ENCODE measurements around the gene CPXM2. TPM values are rescaled to one million over a fixed set of nuclear protein-coding genes. Genes with fewer than 3 reads are reported as not detected.

Gene CPXM2
- total RNA-seq, 1 donor from 2014 or later = not detected

GRCh38 chr10:123847686-123848432, 43.7 kb downstream of the CPXM2 start:
- DNase-seq (ENCODE audit: low spot score) = no peak
- Mint-ChIP-seq H3K4me1 (ENCODE audit: low read depth) (no peaks in the 10 kb centered on the region), H3K27me3 (ENCODE audit: insufficient read depth) (peaks cover 9% of the 10 kb centered on the region), H3K36me3 (ENCODE audit: low read depth) (no peaks in the 10 kb centered on the region), H3K4me3 (no peak overlapping the region), H3K9me3 (no peaks in the 10 kb centered on the region), H3K27ac (no peak overlapping the region)
- intact Hi-C loops (cut with micrococcal nuclease) = no loop called here

- H3K9me3 Mint-ChIP-seq = no peaks in the 10 kb centered on the region
- H3K27me3 Mint-ChIP-seq (ENCODE audit: insufficient read depth) = peaks cover 7% of the 10 kb centered on the region
- intact Hi-C loops (cut with micrococcal nuclease) = no loop called here
- no peaks in the 10 kb centered on the region for H3K36me3 Mint-ChIP-seq (ENCODE audit: low read depth)
- no peak for DNase-seq (ENCODE audit: low spot score)
- H3K4me3 Mint-ChIP-seq = no peak overlapping the region
- no peak overlapping the region for H3K27ac Mint-ChIP-seq
- H3K4me1 Mint-ChIP-seq (ENCODE audit: low read depth) = no peaks in the 10 kb centered on the region
Observed at GRCh38 chr10:123843835-123844234, 47.8 kb downstream of the CPXM2 start.

GRCh38 chr10:123842692-123843385, 48.8 kb downstream of the CPXM2 start:
- DNase-seq (ENCODE audit: low spot score) = no peak
- no peaks in the 10 kb centered on the region for H3K36me3 Mint-ChIP-seq (ENCODE audit: low read depth)
- intact Hi-C loops (cut with micrococcal nuclease) = no loop called here
- no peaks in the 10 kb centered on the region for H3K9me3 Mint-ChIP-seq
- H3K27me3 Mint-ChIP-seq (ENCODE audit: insufficient read depth) = peaks cover 7% of the 10 kb centered on the region
- no peaks in the 10 kb centered on the region for H3K4me1 Mint-ChIP-seq (ENCODE audit: low read depth)
- no peak overlapping the region for H3K27ac Mint-ChIP-seq
- H3K4me3 Mint-ChIP-seq = no peak overlapping the region

GRCh38 chr10:123841560-123841959, 50.0 kb downstream of the CPXM2 start:
- Mint-ChIP-seq H3K27me3 (ENCODE audit: insufficient read depth) (peaks cover 7% of the 10 kb centered on the region), H3K4me3 (no peak overlapping the region)
- DNase-seq (ENCODE audit: low spot score) = no peak

GRCh38 chr10:123841115-123841514, 50.5 kb downstream of the CPXM2 start:
- Mint-ChIP-seq H3K4me3 (no peak overlapping the region), H3K27me3 (ENCODE audit: insufficient read depth) (peaks cover 3% of the 10 kb centered on the region), H3K4me1 (ENCODE audit: low read depth) (no peaks in the 10 kb centered on the region), H3K36me3 (ENCODE audit: low read depth) (no peaks in the 10 kb centered on the region), H3K27ac (no peak overlapping the region), H3K9me3 (no peaks in the 10 kb centered on the region)
- intact Hi-C loops (cut with micrococcal nuclease) = no loop called here
- DNase-seq (ENCODE audit: low spot score) = no peak

More at GRCh38 chr10:123841560-123841959, 50.0 kb downstream of the CPXM2 start:
- Mint-ChIP-seq H3K9me3 (no peaks in the 10 kb centered on the region), H3K36me3 (ENCODE audit: low read depth) (no peaks in the 10 kb centered on the region), H3K27ac (no peak overlapping the region), H3K4me1 (ENCODE audit: low read depth) (no peaks in the 10 kb centered on the region)
- intact Hi-C loops (cut with micrococcal nuclease) = no loop called here

- Mint-ChIP-seq H3K4me3 (no peak overlapping the region), H3K36me3 (ENCODE audit: low read depth) (no peaks in the 10 kb centered on the region), H3K27ac (no peak overlapping the region), H3K4me1 (ENCODE audit: low read depth) (no peaks in the 10 kb centered on the region), H3K27me3 (ENCODE audit: insufficient read depth) (peaks cover 3% of the 10 kb centered on the region), H3K9me3 (no peaks in the 10 kb centered on the region)
- DNase-seq (ENCODE audit: low spot score) = no peak
- intact Hi-C loops (cut with micrococcal nuclease) = no loop called here
Observed at GRCh38 chr10:123840714-123841113, 50.9 kb downstream of the CPXM2 start.

- Mint-ChIP-seq H3K36me3 (ENCODE audit: low read depth) (no peaks in the 10 kb centered on the region), H3K9me3 (no peaks in the 10 kb centered on the region), H3K4me3 (no peak overlapping the region), H3K27me3 (ENCODE audit: insufficient read depth) (peaks cover 3% of the 10 kb centered on the region), H3K4me1 (ENCODE audit: low read depth) (no peaks in the 10 kb centered on the region), H3K27ac (no peak overlapping the region)
- intact Hi-C loops (cut with micrococcal nuclease) = no loop called here
- DNase-seq (ENCODE audit: low spot score) = no peak
Observed at GRCh38 chr10:123838596-123839310, 52.9 kb downstream of the CPXM2 start.

GRCh38 chr10:123837756-123838155, 53.9 kb downstream of the CPXM2 start:
- H3K4me1 Mint-ChIP-seq (ENCODE audit: low read depth) = no peaks in the 10 kb centered on the region
- H3K27ac Mint-ChIP-seq = no peak overlapping the region

GRCh38 chr10:123836418-123837145, 55.0 kb downstream of the CPXM2 start:
- DNase-seq (ENCODE audit: low spot score) = no peak
- Mint-ChIP-seq H3K4me1 (ENCODE audit: low read depth) (no peaks in the 10 kb centered on the region), H3K4me3 (no peak overlapping the region), H3K36me3 (ENCODE audit: low read depth) (no peaks in the 10 kb centered on the region), H3K9me3 (no peaks in the 10 kb centered on the region), H3K27ac (no peak overlapping the region), H3K27me3 (ENCODE audit: insufficient read depth) (no peaks in the 10 kb centered on the region)
- intact Hi-C loops (cut with micrococcal nuclease) = no loop called here

More at GRCh38 chr10:123837756-123838155, 53.9 kb downstream of the CPXM2 start:
- H3K36me3 Mint-ChIP-seq (ENCODE audit: low read depth) = no peaks in the 10 kb centered on the region
- H3K4me3 Mint-ChIP-seq = no peak overlapping the region
- peaks cover 3% of the 10 kb centered on the region for H3K27me3 Mint-ChIP-seq (ENCODE audit: insufficient read depth)
- H3K9me3 Mint-ChIP-seq = no peaks in the 10 kb centered on the region
- intact Hi-C loops (cut with micrococcal nuclease) = no loop called here
- no peak for DNase-seq (ENCODE audit: low spot score)

- Mint-ChIP-seq H3K4me3 (no peak overlapping the region), H3K36me3 (ENCODE audit: low read depth) (no peaks in the 10 kb centered on the region), H3K27me3 (ENCODE audit: insufficient read depth) (no peaks in the 10 kb centered on the region), H3K27ac (no peak overlapping the region), H3K4me1 (ENCODE audit: low read depth) (no peaks in the 10 kb centered on the region), H3K9me3 (no peaks in the 10 kb centered on the region)
- intact Hi-C loops (cut with micrococcal nuclease) = no loop called here
- DNase-seq (ENCODE audit: low spot score) = no peak
Observed at GRCh38 chr10:123835575-123835974, 56.0 kb downstream of the CPXM2 start.

- Mint-ChIP-seq H3K9me3 (no peaks in the 10 kb centered on the region), H3K4me3 (no peak overlapping the region), H3K36me3 (ENCODE audit: low read depth) (no peaks in the 10 kb centered on the region), H3K27me3 (ENCODE audit: insufficient read depth) (no peaks in the 10 kb centered on the region), H3K4me1 (ENCODE audit: low read depth) (no peaks in the 10 kb centered on the region), H3K27ac (no peak overlapping the region)
- intact Hi-C loops (cut with micrococcal nuclease) = no loop called here
- no peak for DNase-seq (ENCODE audit: low spot score)
Observed at GRCh38 chr10:123833170-123833850, 58.3 kb downstream of the CPXM2 start.

GRCh38 chr10:123831259-123831658, 60.3 kb downstream of the CPXM2 start:
- Mint-ChIP-seq H3K36me3 (ENCODE audit: low read depth) (no peaks in the 10 kb centered on the region), H3K4me3 (no peak overlapping the region), H3K27ac (no peak overlapping the region), H3K27me3 (ENCODE audit: insufficient read depth) (no peaks in the 10 kb centered on the region), H3K4me1 (ENCODE audit: low read depth) (no peaks in the 10 kb centered on the region), H3K9me3 (no peaks in the 10 kb centered on the region)
- DNase-seq (ENCODE audit: low spot score) = no peak
- intact Hi-C loops (cut with micrococcal nuclease) = no loop called here

Measured in activated T-helper 1 cell treated with anti-CD3 and anti-CD28 coated beads, Interleukin-12 subunit alpha, Interleukin-12 subunit beta, Interleukin-2, Interleukin-4 antibody, amounts not matched to agents 30 ng/mL and 10 ng/mL and 1 ng/mL, durations not matched to agents 14 hours and 24 hours and 36 hours (primary cell).